ENCODE measurements around the gene SFMBT1. TPM values are rescaled to one million over a fixed set of nuclear protein-coding genes. Genes with fewer than 3 reads are reported as not detected.

SFMBT1 gene
- total and polyA plus RNA-seq, 9 donors, result 1.2 to 21.1 (median 6.2) TPM

- TF ChIP-seq CTCF (IDR thresholded peaks at IDR 0.05) (no peak), POLR2A (IDR thresholded peaks at IDR 0.05) (no peak), EP300 (IDR thresholded peaks at IDR 0.05) (no peak)
- no peaks in the 10 kb centered on the region for H3K36me3 ChIP-seq
- H3K9me3 ChIP-seq, result no peaks in the 10 kb centered on the region
- 86 to 90% (median 89%) methylated on average over 4 of the region's 4 CpGs for WGBS, 3 donors
- H3K4me1 ChIP-seq (ENCODE audit: insufficient read depth), result no peaks in the 10 kb centered on the region
- H3K27me3 ChIP-seq, result no peaks in the 10 kb centered on the region
- no peak for DNase-seq
- H3K27ac ChIP-seq, result no peak overlapping the region
- no peak overlapping the region for H3K4me3 ChIP-seq
- intact Hi-C loops (cut with DNase I), result no loop called here
Measured at GRCh38 chr3:53030619-53031449, 15.0 kb downstream of the SFMBT1 start.

GRCh38 chr3:53028641-53029040 lies 17.2 kb downstream of the SFMBT1 start:
- Histone ChIP-seq H3K9me3 (no peaks in the 10 kb centered on the region), H3K4me3 (no peak overlapping the region), H3K27ac (no peak overlapping the region), H3K27me3 (no peaks in the 10 kb centered on the region), H3K4me1 (ENCODE audit: insufficient read depth) (no peaks in the 10 kb centered on the region), H3K36me3 (no peaks in the 10 kb centered on the region)
- DNase-seq, result no peak
- WGBS, 3 donors, result 87 to 97% (median 90%) methylated on average over 7 of the region's 7 CpGs
- TF ChIP-seq POLR2A (IDR thresholded peaks at IDR 0.05) (no peak), EP300 (IDR thresholded peaks at IDR 0.05) (no peak), CTCF (IDR thresholded peaks at IDR 0.05) (no peak)
- intact Hi-C loops (cut with DNase I), result no loop called here

- no peak overlapping the region for H3K4me3 ChIP-seq
- H3K27me3 ChIP-seq, result no peaks in the 10 kb centered on the region
- intact Hi-C loops (cut with DNase I), result no loop called here
- TF ChIP-seq CTCF (IDR thresholded peaks at IDR 0.05) (no peak), POLR2A (IDR thresholded peaks at IDR 0.05) (no peak), EP300 (IDR thresholded peaks at IDR 0.05) (no peak)
- DNase-seq, result no peak
- no peaks in the 10 kb centered on the region for H3K4me1 ChIP-seq (ENCODE audit: insufficient read depth)
- H3K27ac ChIP-seq, result no peak overlapping the region
- no peaks in the 10 kb centered on the region for H3K36me3 ChIP-seq
- no peaks in the 10 kb centered on the region for H3K9me3 ChIP-seq
- 54 to 71% (median 64%) methylated on average over 4 of the region's 4 CpGs for WGBS, 3 donors
Measured at GRCh38 chr3:53027254-53027844, 18.5 kb downstream of the SFMBT1 start.

GRCh38 chr3:53026382-53027162 lies 19.3 kb downstream of the SFMBT1 start:
- no peak for DNase-seq
- H3K27ac ChIP-seq, result no peak overlapping the region
- intact Hi-C loops (cut with DNase I), result no loop called here
- no peaks in the 10 kb centered on the region for H3K9me3 ChIP-seq
- H3K4me1 ChIP-seq (ENCODE audit: insufficient read depth), result no peaks in the 10 kb centered on the region
- no peak for TF ChIP-seq EP300 (IDR thresholded peaks at IDR 0.05)
- no peak for TF ChIP-seq POLR2A (IDR thresholded peaks at IDR 0.05)
- TF ChIP-seq CTCF (IDR thresholded peaks at IDR 0.05), result no peak
- no peaks in the 10 kb centered on the region for H3K36me3 ChIP-seq
- no peak overlapping the region for H3K4me3 ChIP-seq
- H3K27me3 ChIP-seq, result no peaks in the 10 kb centered on the region
- 66 to 77% (median 68%) methylated on average over 10 of the region's 10 CpGs for WGBS, 3 donors

Measured in ovary (tissue), 9 donors.